B cell (primary cell): Measurements from ENCODE around the gene SHMT2. TPM values are rescaled to one million over a fixed set of nuclear protein-coding genes. Genes with fewer than 3 reads are reported as not detected.

Source experiments
- ATAC-seq: fragments of 200-7000 bp; cut with Tn5 transposase; one replicate; pipeline ENCODE4 v1.10.0; 2021; ENCODE audit warnings: low read depth, mild to moderate bottlenecking, moderate number of reproducible peaks, moderate library complexity
- CTCF ChIA-PET: fragments of 350-600 bp; sonication (Branson Sonifier 250); formaldehyde crosslinking; loops from one replicate; lab custom pipeline; 2021; ENCODE audit warnings: antibody characterized with exemption, inconsistent platforms; lab: Charles Lee
- POLR2A ChIA-PET: fragments of 350-600 bp; sonication (Branson Sonifier 250); formaldehyde crosslinking; loops from one replicate; lab custom pipeline; 2021; ENCODE audit warnings: antibody characterized with exemption; lab: Charles Lee
- DNase-seq: peaks from one replicate; pipeline ENCODE4 v3.0.0; 2013
- H2AFZ ChIP-seq: 2 replicates; pipeline ENCODE4 v1.6.1; 2012; ENCODE audit warnings: mild to moderate bottlenecking, low read depth, low read length; ENCODE audit not compliant: insufficient read depth, poor library complexity, severe bottlenecking
- H3K27ac ChIP-seq, 2 donors: 1 replicate in 1 of 2; 2 replicates in 1 of 2; pipeline ENCODE4 v1.5.1; 2012 to 2013; ENCODE audit warnings: low read length in 2 of 2, mild to moderate bottlenecking in 2 of 2, moderate library complexity in 1 of 2
- H3K27me3 ChIP-seq, 4 experiments: fragments of 200-600 bp in 1 of 4; sonication (generic) in 1 of 4; replicated peaks in 1 of 4; 1 replicate in 2 of 4; 2 replicates in 2 of 4; pipeline versions ENCODE4 v1.6.1 to v1.7.0; 2013 to 2016; ENCODE audit warnings: low read length in 3 of 4, mild to moderate bottlenecking in 2 of 4, mixed read lengths in 1 of 4, moderate library complexity in 1 of 4; ENCODE audit not compliant: insufficient read depth in 4 of 4, control insufficient read depth in 3 of 4; ENCODE audit errors: control extremely low read depth in 1 of 4
- H3K36me3 ChIP-seq, 2 experiments: replicated peaks in 1 of 2; 1 replicate in 1 of 2; 2 replicates in 1 of 2; pipeline versions ENCODE4 v1.6.1 to v1.7.1; 2013; ENCODE audit warnings: low read length in 1 of 2; ENCODE audit not compliant: insufficient read depth in 2 of 2, control insufficient read depth in 1 of 2; ENCODE audit errors: control extremely low read depth in 1 of 2, extremely low read depth in 1 of 2
- H3K4me1 ChIP-seq, 2 donors: fragments of 200-600 bp in 1 of 2; sonication (generic) in 1 of 2; 1 replicate in 1 of 2; 2 replicates in 1 of 2; pipeline versions ENCODE4 v1.5.1 to v1.6.1; 2013 to 2017; ENCODE audit warnings: low read length in 2 of 2; ENCODE audit not compliant: control insufficient read depth in 2 of 2, insufficient read depth in 2 of 2
- H3K4me2 ChIP-seq: replicated peaks from 2 replicates; pipeline ENCODE3; 2012; ENCODE audit warnings: mild to moderate bottlenecking, low read depth, low read length; ENCODE audit not compliant: poor library complexity, severe bottlenecking
- H3K4me3 ChIP-seq, 5 experiments: fragments of 200-600 bp in 1 of 5; sonication (generic) in 1 of 5; 1 replicate in 3 of 5; 2 replicates in 2 of 5; pipeline versions ENCODE4 v1.5.1 to v1.7.0; 2011 to 2016; ENCODE audit warnings: low read length in 4 of 5, mild to moderate bottlenecking in 4 of 5, low read depth in 2 of 5, control low read depth in 1 of 5, moderate library complexity in 1 of 5; ENCODE audit not compliant: insufficient read depth in 1 of 5; ENCODE audit errors: control extremely low read depth in 1 of 5, extremely low read depth in 1 of 5
- H3K79me2 ChIP-seq: fragments of 200-600 bp; sonication (generic); one replicate; pipeline ENCODE4 v1.6.0; 2016; ENCODE audit warnings: low read length; ENCODE audit not compliant: control insufficient read depth, insufficient read depth
- H3K9ac ChIP-seq: fragments of 200-600 bp; sonication (generic); 2 replicates; pipeline ENCODE4 v1.6.1; 2017; ENCODE audit warnings: mild to moderate bottlenecking, low read length, moderate library complexity
- H3K9me3 ChIP-seq, 3 donors: one replicate each; pipeline versions ENCODE4 v1.6.1 to v1.7.1; 2013; ENCODE audit warnings: low read length in 2 of 3; ENCODE audit not compliant: control insufficient read depth in 2 of 3, insufficient read depth in 1 of 3; ENCODE audit errors: control extremely low read depth in 1 of 3
- H4K20me1 ChIP-seq: 2 replicates; pipeline ENCODE4 v1.6.0; 2012; ENCODE audit warnings: mild to moderate bottlenecking, low read length; ENCODE audit not compliant: insufficient read depth, control insufficient read depth, poor library complexity, severe bottlenecking
- H3K27ac Mint-ChIP-seq: one replicate; pipeline ENCODE4 v1.8.0; 2021; ENCODE audit warnings: mixed read lengths
- H3K27me3 Mint-ChIP-seq: one replicate; pipeline ENCODE4 v1.8.0; 2021; ENCODE audit warnings: mixed read lengths
- H3K4me1 Mint-ChIP-seq: one replicate; pipeline ENCODE4 v1.8.0; 2021; ENCODE audit warnings: mixed read lengths
- H3K4me3 Mint-ChIP-seq: one replicate; pipeline ENCODE4 v1.8.0; 2021; ENCODE audit warnings: mixed read lengths
- H3K9me3 Mint-ChIP-seq: one replicate; pipeline ENCODE4 v1.8.0; 2022; ENCODE audit warnings: mixed read lengths; ENCODE audit not compliant: insufficient read depth
- EZH2 ChIP-seq: IDR thresholded peaks from 2 replicates; pipeline ENCODE4 v1.6.1; 2012; ENCODE audit warnings: borderline replicate concordance, low read depth, mild to moderate bottlenecking, moderate library complexity, low read length; ENCODE audit not compliant: insufficient read depth, poor library complexity, severe bottlenecking
- WGBS: methylation state at CpG from one replicate; pipeline ENCODE4 v1.1.5; 2013; ENCODE audit warnings: missing lambda C conversion rate; ENCODE audit not compliant: insufficient coverage; 5-methylcytosine and 5-hydroxymethylcytosine counted together
- intact Hi-C: fragments of 100-400 bp; cut with micrococcal nuclease; formaldehyde crosslinking; loops from one replicate; pipeline ENCODE4 v1.10.0; 2022
- polyA plus RNA-seq: library from polyadenylated mRNA; depleted of rRNA; stranded (reverse); fragments of >200 nt; gene quantifications from 2 replicates; pipeline ENCODE4 v1.2.3, GENCODE V29; 2012
- total RNA-seq, 2 donors: library from RNA; stranded (reverse); fragments of 120-200 nt in 1 of 2; gene quantifications; 1 replicate in 1 of 2; 2 replicates in 1 of 2; pipeline versions ENCODE4 v1.2.3 to v1.2.4, GENCODE V29; 2013 to 2022
- TF ChIP-seq, protein P1 (sequence below): fragments of 200-600 bp; IDR thresholded peaks from one replicate; pipeline ENCODE4 v1.8.0; 2022; ENCODE audit warnings: antibody characterized with exemption, mild to moderate bottlenecking

SHMT2 gene
- total and polyA plus RNA-seq, 2 donors (not counting 1 experiment from before 2014, with no cell fraction given), result 166 to 236 TPM

GRCh38 chr12:57221169-57221917 is 8.2 kb upstream of the SHMT2 start:
- no peak overlapping the region for H3K27ac Mint-ChIP-seq
- Histone ChIP-seq H3K27me3 (peaks cover 0 to 96% (median 62%) of the 10 kb centered on the region in 4 experiments), H3K4me3 (no peak overlapping the region), H3K36me3 (no peaks in the 10 kb centered on the region), H3K4me1 (peaks cover 81 to 83% of the 10 kb centered on the region in 2 donors), H3K79me2 (peaks cover 5% of the 10 kb centered on the region), H2AFZ (no peak overlapping the region), H3K9me3 (peaks cover 0 to 59% (median 0%) of the 10 kb centered on the region in 3 donors), H3K4me2 (peak overlapping the region; percentile 38), H3K27ac (no peak overlapping the region), H4K20me1 (peaks cover 30% of the 10 kb centered on the region), H3K9ac (no peak overlapping the region)
- ATAC-seq (no peak), DNase-seq (no peak)
- ChIA-PET CTCF (interaction anchor here (1.1 to 31.1 kb wide), 3 partner anchors 5 to 21 kb away, joined by 5 to 838 read pairs (median 9); partner anchors contain the start of gene NXPH4), POLR2A (interaction anchor here (7.5 kb wide), 1 partner anchor 17 kb away, joined by 89 read pairs; a partner anchor contains a TSS)
- 10% methylated on average over 22 of the region's 24 CpGs for WGBS
- no peak overlapping the region for H3K4me3 Mint-ChIP-seq
- intact Hi-C loops, result no loop called here
- peak; percentile 54 for TF ChIP-seq EZH2
- TF ChIP-seq, protein P1, sequence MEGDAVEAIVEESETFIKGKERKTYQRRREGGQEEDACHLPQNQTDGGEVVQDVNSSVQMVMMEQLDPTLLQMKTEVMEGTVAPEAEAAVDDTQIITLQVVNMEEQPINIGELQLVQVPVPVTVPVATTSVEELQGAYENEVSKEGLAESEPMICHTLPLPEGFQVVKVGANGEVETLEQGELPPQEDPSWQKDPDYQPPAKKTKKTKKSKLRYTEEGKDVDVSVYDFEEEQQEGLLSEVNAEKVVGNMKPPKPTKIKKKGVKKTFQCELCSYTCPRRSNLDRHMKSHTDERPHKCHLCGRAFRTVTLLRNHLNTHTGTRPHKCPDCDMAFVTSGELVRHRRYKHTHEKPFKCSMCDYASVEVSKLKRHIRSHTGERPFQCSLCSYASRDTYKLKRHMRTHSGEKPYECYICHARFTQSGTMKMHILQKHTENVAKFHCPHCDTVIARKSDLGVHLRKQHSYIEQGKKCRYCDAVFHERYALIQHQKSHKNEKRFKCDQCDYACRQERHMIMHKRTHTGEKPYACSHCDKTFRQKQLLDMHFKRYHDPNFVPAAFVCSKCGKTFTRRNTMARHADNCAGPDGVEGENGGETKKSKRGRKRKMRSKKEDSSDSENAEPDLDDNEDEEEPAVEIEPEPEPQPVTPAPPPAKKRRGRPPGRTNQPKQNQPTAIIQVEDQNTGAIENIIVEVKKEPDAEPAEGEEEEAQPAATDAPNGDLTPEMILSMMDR, result no peak
- H3K9me3 Mint-ChIP-seq, result no peaks in the 10 kb centered on the region
- H3K27me3 Mint-ChIP-seq, result peaks cover 64% of the 10 kb centered on the region
- H3K4me1 Mint-ChIP-seq, result peaks cover 71% of the 10 kb centered on the region
